22Rv1 (cell line): Measurements from ENCODE around the gene HS6ST2.

Experiments used
- H3K27ac ChIP-seq: fragments of 450-650 bp; 2 replicates; pipeline ENCODE4 v1.5.1; 2017
- CTCF ChIP-seq: fragments of 450-650 bp; IDR thresholded peaks from 2 replicates; pipeline ENCODE4 v1.5.1; 2017; ENCODE audit warnings: mild to moderate bottlenecking
- ZFX ChIP-seq: fragments of 450-650 bp; IDR thresholded peaks from 2 replicates; pipeline ENCODE4 v1.6.1; 2017; ENCODE audit warnings: antibody characterized with exemption, borderline replicate concordance

The HS6ST2 gene

GRCh38 chrX:132728296-132728695 lies 230.1 kb downstream of the HS6ST2 start:
- TF ChIP-seq ZFX = no peak
- no peak for TF ChIP-seq CTCF
- no peak overlapping the region for H3K27ac ChIP-seq

- TF ChIP-seq CTCF = no peak
- TF ChIP-seq ZFX = no peak
Measured at GRCh38 chrX:132718431-132718958, 239.9 kb downstream of the HS6ST2 start.

GRCh38 chrX:132716006-132716405 lies 242.4 kb downstream of the HS6ST2 start:
- no peak overlapping the region for H3K27ac ChIP-seq
- no peak for TF ChIP-seq ZFX
- peak; percentile 37; the same call in 1 of the 2 replicates for TF ChIP-seq CTCF

More at GRCh38 chrX:132718431-132718958, 239.9 kb downstream of the HS6ST2 start:
- no peak overlapping the region for H3K27ac ChIP-seq

GRCh38 chrX:132714913-132715312 lies 243.5 kb downstream of the HS6ST2 start:
- H3K27ac ChIP-seq = no peak overlapping the region
- TF ChIP-seq CTCF (no peak), ZFX (no peak)

GRCh38 chrX:132712350-132712749 lies 246.1 kb downstream of the HS6ST2 start:
- no peak overlapping the region for H3K27ac ChIP-seq
- TF ChIP-seq CTCF (no peak), ZFX (no peak)

- TF ChIP-seq CTCF (no peak), ZFX (no peak)
- no peak overlapping the region for H3K27ac ChIP-seq
Measured at GRCh38 chrX:132710656-132711155, 247.7 kb downstream of the HS6ST2 start.

GRCh38 chrX:132708529-132708928 lies 249.9 kb downstream of the HS6ST2 start:
- TF ChIP-seq ZFX = no peak
- no peak for TF ChIP-seq CTCF
- no peak overlapping the region for H3K27ac ChIP-seq
